K562 (cell line): ENCODE results near the gene RUVBL2. TPM values are rescaled to one million over a fixed set of nuclear protein-coding genes. Genes with fewer than 3 reads are reported as not detected.
A peak's percentile ranks its signal among the peaks of the same experiment; 100 is the strongest.

Source experiments
- BCOR ChIP-seq: fragments of 450-650 bp; IDR thresholded peaks from 2 replicates; pipeline ENCODE4 v1.6.1; 2016
- DPF2 ChIP-seq: fragments of 450-650 bp; IDR thresholded peaks from 2 replicates; pipeline ENCODE4 v1.6.1; 2016
- ESRRA ChIP-seq: fragments of 450-650 bp; IDR thresholded peaks from 2 replicates; pipeline ENCODE4 v1.6.1; 2014; ENCODE audit warnings: low read depth, mild to moderate bottlenecking, moderate library complexity, borderline replicate concordance
- FOXO4 ChIP-seq: fragments of 450-650 bp; formaldehyde crosslinking; IDR thresholded peaks from 2 replicates; pipeline ENCODE4 v1.4.0; 2020; ENCODE audit warnings: mild to moderate bottlenecking, moderate library complexity
- GABPB2 ChIP-seq: fragments of 250-450 bp; sonication (Bioruptor Pico); conservative IDR thresholded peaks from 2 replicates; pipeline ENCODE4 v1.5.1; 2021; ENCODE audit warnings: mild to moderate bottlenecking
- HOXB6 ChIP-seq: fragments of 250-450 bp; sonication (Bioruptor Pico); IDR thresholded peaks from 2 replicates; pipeline ENCODE4 v1.5.1; 2022; ENCODE audit warnings: mild to moderate bottlenecking, borderline replicate concordance
- NFYB ChIP-seq: IDR thresholded peaks from 2 replicates; pipeline ENCODE4 v1.6.1; 2011; ENCODE audit warnings: mild to moderate bottlenecking, moderate library complexity; ENCODE audit not compliant: insufficient read length; ENCODE audit errors: extremely low read depth
- RBFOX2 ChIP-seq: fragments of 200-400 bp; formaldehyde crosslinking; IDR thresholded peaks from 2 replicates; pipeline ENCODE4 v1.6.1; 2017; ENCODE audit warnings: low read depth, mild to moderate bottlenecking, low read length, moderate library complexity
- RBM39 ChIP-seq: fragments of 200-400 bp; formaldehyde crosslinking; optimal IDR thresholded peaks from 2 replicates; pipeline ENCODE3; 2018; ENCODE audit warnings: low read depth, low read length
- RNF219 ChIP-seq: fragments of 250-450 bp; sonication (Bioruptor Pico); IDR thresholded peaks from 2 replicates; pipeline ENCODE4 v1.5.0; 2022; ENCODE audit warnings: mild to moderate bottlenecking
- SREBF2 ChIP-seq: sonication (generic); formaldehyde crosslinking; IDR thresholded peaks from 2 replicates; pipeline ENCODE4 v1.4.0; 2020; ENCODE audit warnings: mild to moderate bottlenecking, missing genetic modification reagents
- ZNF436 ChIP-seq: fragments of 250-450, 450-650 bp; sonication (Bioruptor Pico); formaldehyde crosslinking; IDR thresholded peaks from 2 replicates; pipeline ENCODE4 v1.7.0; 2020; ENCODE audit warnings: mild to moderate bottlenecking
- ZNF444 ChIP-seq: fragments of 250-450 bp; sonication (Bioruptor Pico); IDR thresholded peaks from 2 replicates; pipeline ENCODE4 v1.4.0; 2020; ENCODE audit warnings: mild to moderate bottlenecking, moderate library complexity
- ZNF766 ChIP-seq: fragments of 200-800 bp; sonication (Bioruptor generic); conservative IDR thresholded peaks from 2 replicates; pipeline ENCODE4 v1.6.1; 2016; ENCODE audit warnings: missing genetic modification characterization, missing compliant biosample characterization
- polyA plus RNA-seq, 8 experiments: library from polyadenylated mRNA; depleted of rRNA in 4 of 8; stranded (reverse) in 5 of 8; unstranded in 3 of 8; fragments of >200 nt; fragmentation: Nextera tagmentation in 2 of 8; fragmentation: Illumina TruSeq in 1 of 8; extraction: Ambion mirVana in 2 of 8; extraction: Trizol in 1 of 8; gene quantifications; 2 replicates each; pipeline versions ENCODE4 v1.2.1 to v1.2.3, GENCODE V29; 2011 to 2014; ENCODE audit warnings: inconsistent platforms in 1 of 8, missing spikeins in 1 of 8
- total RNA-seq, 7 experiments: library from RNA; depleted of rRNA in 6 of 7; stranded (reverse); fragments of >200 nt in 6 of 7; fragmentation: Illumina TruSeq in 2 of 7; extraction: Trizol in 2 of 7; gene quantifications; 2 replicates each; pipeline versions ENCODE4 v1.2.1 to v1.2.3, GENCODE V29; 2011 to 2021; ENCODE audit warnings: low replicate concordance in 1 of 7
- TF ChIP-seq, protein P1 (sequence below): fragments of 450-650 bp; IDR thresholded peaks from 2 replicates; pipeline ENCODE4 v1.6.1; 2017; ENCODE audit warnings: antibody characterized with exemption, mild to moderate bottlenecking
- TF ChIP-seq, protein P2 (sequence below): sonication (generic); formaldehyde crosslinking; IDR thresholded peaks from 2 replicates; pipeline ENCODE4 v1.8.1; 2022; ENCODE audit warnings: missing genetic modification reagents
- TF ChIP-seq, protein P3 (sequence below), 2 experiments: fragments of 200-800 bp in 1 of 2; sonication (Bioruptor generic) in 1 of 2; sonication (generic) in 1 of 2; formaldehyde crosslinking in 1 of 2; IDR thresholded peaks in 1 of 2; conservative IDR thresholded peaks in 1 of 2; 2 replicates each; pipeline versions ENCODE4 v1.5.0 to v1.6.1; 2016 to 2020; ENCODE audit warnings: missing compliant biosample characterization in 1 of 2, missing genetic modification characterization in 1 of 2, missing genetic modification reagents in 1 of 2

Gene RUVBL2
- total and polyA plus RNA-seq, 9 of the 15 experiments (the other 6 are each of a cell fraction or from before 2014, with no cell fraction given): 71.4 to 453 (median 237) TPM

DNA sequence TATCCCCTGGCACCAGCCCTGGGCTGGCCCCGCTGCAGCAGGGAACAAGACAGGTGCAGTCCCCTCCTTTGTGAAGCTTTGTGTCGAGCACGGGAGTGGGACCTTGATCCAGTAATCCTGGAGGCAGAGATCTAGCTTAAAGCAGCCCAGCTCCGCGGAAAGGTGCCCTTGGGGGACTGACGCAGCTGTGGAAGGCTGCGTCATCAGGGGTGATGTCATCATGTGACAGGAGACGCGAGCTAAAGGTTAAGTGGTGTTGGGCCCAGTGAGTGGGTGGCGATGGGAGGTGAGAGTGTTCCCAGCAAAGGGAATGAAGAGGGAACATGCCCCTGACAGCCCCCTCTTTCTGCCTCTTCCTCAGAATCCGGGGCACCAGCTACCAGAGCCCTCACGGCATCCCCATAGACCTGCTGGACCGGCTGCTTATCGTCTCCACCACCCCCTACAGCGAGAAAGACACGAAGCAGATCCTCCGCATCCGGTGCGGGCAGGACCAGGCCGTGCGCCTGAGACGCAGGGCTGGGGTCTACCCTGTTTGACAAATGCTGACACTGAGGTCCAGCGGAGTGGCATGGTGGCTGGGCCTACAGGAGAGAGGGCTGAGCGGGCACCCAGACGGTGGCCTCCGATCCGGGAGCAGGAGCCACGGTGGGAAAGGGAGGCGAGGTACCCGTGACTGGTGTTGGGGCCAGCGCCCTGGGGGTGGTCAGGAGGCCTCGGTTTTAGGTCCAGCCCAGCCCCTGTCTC lies 20.6 kb downstream of the RUVBL2 start (continued):
- TF ChIP-seq, protein P1, sequence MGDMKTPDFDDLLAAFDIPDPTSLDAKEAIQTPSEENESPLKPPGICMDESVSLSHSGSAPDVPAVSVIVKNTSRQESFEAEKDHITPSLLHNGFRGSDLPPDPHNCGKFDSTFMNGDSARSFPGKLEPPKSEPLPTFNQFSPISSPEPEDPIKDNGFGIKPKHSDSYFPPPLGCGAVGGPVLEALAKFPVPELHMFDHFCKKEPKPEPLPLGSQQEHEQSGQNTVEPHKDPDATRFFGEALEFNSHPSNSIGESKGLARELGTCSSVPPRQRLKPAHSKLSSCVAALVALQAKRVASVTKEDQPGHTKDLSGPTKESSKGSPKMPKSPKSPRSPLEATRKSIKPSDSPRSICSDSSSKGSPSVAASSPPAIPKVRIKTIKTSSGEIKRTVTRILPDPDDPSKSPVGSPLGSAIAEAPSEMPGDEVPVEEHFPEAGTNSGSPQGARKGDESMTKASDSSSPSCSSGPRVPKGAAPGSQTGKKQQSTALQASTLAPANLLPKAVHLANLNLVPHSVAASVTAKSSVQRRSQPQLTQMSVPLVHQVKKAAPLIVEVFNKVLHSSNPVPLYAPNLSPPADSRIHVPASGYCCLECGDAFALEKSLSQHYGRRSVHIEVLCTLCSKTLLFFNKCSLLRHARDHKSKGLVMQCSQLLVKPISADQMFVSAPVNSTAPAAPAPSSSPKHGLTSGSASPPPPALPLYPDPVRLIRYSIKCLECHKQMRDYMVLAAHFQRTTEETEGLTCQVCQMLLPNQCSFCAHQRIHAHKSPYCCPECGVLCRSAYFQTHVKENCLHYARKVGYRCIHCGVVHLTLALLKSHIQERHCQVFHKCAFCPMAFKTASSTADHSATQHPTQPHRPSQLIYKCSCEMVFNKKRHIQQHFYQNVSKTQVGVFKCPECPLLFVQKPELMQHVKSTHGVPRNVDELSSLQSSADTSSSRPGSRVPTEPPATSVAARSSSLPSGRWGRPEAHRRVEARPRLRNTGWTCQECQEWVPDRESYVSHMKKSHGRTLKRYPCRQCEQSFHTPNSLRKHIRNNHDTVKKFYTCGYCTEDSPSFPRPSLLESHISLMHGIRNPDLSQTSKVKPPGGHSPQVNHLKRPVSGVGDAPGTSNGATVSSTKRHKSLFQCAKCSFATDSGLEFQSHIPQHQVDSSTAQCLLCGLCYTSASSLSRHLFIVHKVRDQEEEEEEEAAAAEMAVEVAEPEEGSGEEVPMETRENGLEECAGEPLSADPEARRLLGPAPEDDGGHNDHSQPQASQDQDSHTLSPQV: no peak
- no peak for TF ChIP-seq SREBF2 (CRISPR knock-in tag)
- no peak for TF ChIP-seq GABPB2 (CRISPR knock-in tag)
- TF ChIP-seq FOXO4: no peak
- TF ChIP-seq BCOR: no peak
- TF ChIP-seq, protein P2, sequence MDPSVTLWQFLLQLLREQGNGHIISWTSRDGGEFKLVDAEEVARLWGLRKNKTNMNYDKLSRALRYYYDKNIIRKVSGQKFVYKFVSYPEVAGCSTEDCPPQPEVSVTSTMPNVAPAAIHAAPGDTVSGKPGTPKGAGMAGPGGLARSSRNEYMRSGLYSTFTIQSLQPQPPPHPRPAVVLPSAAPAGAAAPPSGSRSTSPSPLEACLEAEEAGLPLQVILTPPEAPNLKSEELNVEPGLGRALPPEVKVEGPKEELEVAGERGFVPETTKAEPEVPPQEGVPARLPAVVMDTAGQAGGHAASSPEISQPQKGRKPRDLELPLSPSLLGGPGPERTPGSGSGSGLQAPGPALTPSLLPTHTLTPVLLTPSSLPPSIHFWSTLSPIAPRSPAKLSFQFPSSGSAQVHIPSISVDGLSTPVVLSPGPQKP (CRISPR knock-in tag): no peak
- peak; percentile 33; the same call in 1 of the 2 replicates for TF ChIP-seq DPF2
- TF ChIP-seq ZNF444 (CRISPR knock-in tag): no peak
- TF ChIP-seq RBM39: no peak
- TF ChIP-seq RNF219 (CRISPR knock-in tag): no peak
- no peak for TF ChIP-seq HOXB6 (CRISPR knock-in tag)
- TF ChIP-seq ZNF766 (CRISPR knock-in tag): no peak
- TF ChIP-seq ESRRA: peak; percentile 79
- TF ChIP-seq, protein P3, sequence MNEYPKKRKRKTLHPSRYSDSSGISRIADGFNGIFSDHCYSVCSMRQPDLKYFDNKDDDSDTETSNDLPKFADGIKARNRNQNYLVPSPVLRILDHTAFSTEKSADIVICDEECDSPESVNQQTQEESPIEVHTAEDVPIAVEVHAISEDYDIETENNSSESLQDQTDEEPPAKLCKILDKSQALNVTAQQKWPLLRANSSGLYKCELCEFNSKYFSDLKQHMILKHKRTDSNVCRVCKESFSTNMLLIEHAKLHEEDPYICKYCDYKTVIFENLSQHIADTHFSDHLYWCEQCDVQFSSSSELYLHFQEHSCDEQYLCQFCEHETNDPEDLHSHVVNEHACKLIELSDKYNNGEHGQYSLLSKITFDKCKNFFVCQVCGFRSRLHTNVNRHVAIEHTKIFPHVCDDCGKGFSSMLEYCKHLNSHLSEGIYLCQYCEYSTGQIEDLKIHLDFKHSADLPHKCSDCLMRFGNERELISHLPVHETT (CRISPR knock-in tag; conservative IDR thresholded peaks at IDR 0.05 in 1 of 2, IDR thresholded peaks at IDR 0.05 in 1 of 2): no peak
- no peak for TF ChIP-seq NFYB
- TF ChIP-seq RBFOX2: peak; percentile 52
- TF ChIP-seq ZNF436 (CRISPR knock-in tag): no peak
